Measurements from ENCODE around the gene ANK2. TPM values are rescaled to one million over a fixed set of nuclear protein-coding genes. Genes with fewer than 3 reads are reported as not detected.
A peak's percentile ranks its signal among the peaks of the same experiment; 100 is the strongest.

Gene ANK2
- total and polyA plus RNA-seq, 2 of the 13 experiments (the other 11 are each of a cell fraction or from before 2014, with no cell fraction given) = 2.7 to 15.1 TPM

GRCh38 chr4:113181289-113182007 lies 132.0 kb downstream of the ANK2 start (continued):
- TF ChIP-seq, protein P1, sequence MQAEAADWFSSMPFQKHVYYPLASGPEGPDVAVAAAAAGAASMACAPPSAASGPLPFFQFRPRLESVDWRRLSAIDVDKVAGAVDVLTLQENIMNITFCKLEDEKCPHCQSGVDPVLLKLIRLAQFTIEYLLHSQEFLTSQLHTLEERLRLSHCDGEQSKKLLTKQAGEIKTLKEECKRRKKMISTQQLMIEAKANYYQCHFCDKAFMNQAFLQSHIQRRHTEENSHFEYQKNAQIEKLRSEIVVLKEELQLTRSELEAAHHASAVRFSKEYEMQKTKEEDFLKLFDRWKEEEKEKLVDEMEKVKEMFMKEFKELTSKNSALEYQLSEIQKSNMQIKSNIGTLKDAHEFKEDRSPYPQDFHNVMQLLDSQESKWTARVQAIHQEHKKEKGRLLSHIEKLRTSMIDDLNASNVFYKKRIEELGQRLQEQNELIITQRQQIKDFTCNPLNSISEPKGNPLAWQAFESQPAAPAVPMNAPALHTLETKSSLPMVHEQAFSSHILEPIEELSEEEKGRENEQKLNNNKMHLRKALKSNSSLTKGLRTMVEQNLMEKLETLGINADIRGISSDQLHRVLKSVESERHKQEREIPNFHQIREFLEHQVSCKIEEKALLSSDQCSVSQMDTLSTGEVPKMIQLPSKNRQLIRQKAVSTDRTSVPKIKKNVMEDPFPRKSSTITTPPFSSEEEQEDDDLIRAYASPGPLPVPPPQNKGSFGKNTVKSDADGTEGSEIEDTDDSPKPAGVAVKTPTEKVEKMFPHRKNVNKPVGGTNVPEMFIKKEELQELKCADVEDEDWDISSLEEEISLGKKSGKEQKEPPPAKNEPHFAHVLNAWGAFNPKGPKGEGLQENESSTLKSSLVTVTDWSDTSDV (CRISPR knock-in tag; IDR thresholded peaks at IDR 0.05) = no peak
- no peak for TF ChIP-seq TMF1 (CRISPR knock-in tag; IDR thresholded peaks at IDR 0.05; ENCODE audit: low read depth)
- TF ChIP-seq SP4 (CRISPR knock-in tag; IDR thresholded peaks at IDR 0.05) = 0 out of 2 replicates have a peak, but pooled peaks have one; percentile 55
- no peak for TF ChIP-seq ZKSCAN5 (CRISPR knock-in tag; IDR thresholded peaks at IDR 0.05)
- TF ChIP-seq NFE2 (CRISPR knock-in tag; IDR thresholded peaks at IDR 0.05) = no peak
- no peak for TF ChIP-seq HCFC1 (IDR thresholded peaks at IDR 0.05; ENCODE audit: low read depth, low read length)
- TF ChIP-seq ARID5B (CRISPR knock-in tag; IDR thresholded peaks at IDR 0.05) = peak; percentile 83
- no peak for TF ChIP-seq MTA1 (CRISPR knock-in tag; IDR thresholded peaks at IDR 0.05; ENCODE audit: borderline replicate concordance)
- no peak for TF ChIP-seq CBFB (CRISPR knock-in tag; IDR thresholded peaks at IDR 0.05)
- TF ChIP-seq MZF1 (CRISPR knock-in tag; IDR thresholded peaks at IDR 0.05; ENCODE audit: borderline replicate concordance) = no peak
- no peak for TF ChIP-seq ZNF646 (CRISPR knock-in tag; IDR thresholded peaks at IDR 0.05)
- TF ChIP-seq GATAD2A (CRISPR knock-in tag; IDR thresholded peaks at IDR 0.05) = peak; percentile 84
- TF ChIP-seq KLF6 (CRISPR knock-in tag; IDR thresholded peaks at IDR 0.05) = 0 out of 2 replicates have a peak, but pooled peaks have one; percentile 74
- TF ChIP-seq, protein P2, sequence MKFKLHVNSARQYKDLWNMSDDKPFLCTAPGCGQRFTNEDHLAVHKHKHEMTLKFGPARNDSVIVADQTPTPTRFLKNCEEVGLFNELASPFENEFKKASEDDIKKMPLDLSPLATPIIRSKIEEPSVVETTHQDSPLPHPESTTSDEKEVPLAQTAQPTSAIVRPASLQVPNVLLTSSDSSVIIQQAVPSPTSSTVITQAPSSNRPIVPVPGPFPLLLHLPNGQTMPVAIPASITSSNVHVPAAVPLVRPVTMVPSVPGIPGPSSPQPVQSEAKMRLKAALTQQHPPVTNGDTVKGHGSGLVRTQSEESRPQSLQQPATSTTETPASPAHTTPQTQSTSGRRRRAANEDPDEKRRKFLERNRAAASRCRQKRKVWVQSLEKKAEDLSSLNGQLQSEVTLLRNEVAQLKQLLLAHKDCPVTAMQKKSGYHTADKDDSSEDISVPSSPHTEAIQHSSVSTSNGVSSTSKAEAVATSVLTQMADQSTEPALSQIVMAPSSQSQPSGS (CRISPR knock-in tag; IDR thresholded peaks at IDR 0.05) = peak; percentile 48; the same call in 1 of the 2 replicates
- TF ChIP-seq HOXA5 (CRISPR knock-in tag; IDR thresholded peaks at IDR 0.05) = 0 out of 2 replicates have a peak, but pooled peaks have one; percentile 54
